ENCODE measurements around the gene RORB.

Gene RORB

DNA sequence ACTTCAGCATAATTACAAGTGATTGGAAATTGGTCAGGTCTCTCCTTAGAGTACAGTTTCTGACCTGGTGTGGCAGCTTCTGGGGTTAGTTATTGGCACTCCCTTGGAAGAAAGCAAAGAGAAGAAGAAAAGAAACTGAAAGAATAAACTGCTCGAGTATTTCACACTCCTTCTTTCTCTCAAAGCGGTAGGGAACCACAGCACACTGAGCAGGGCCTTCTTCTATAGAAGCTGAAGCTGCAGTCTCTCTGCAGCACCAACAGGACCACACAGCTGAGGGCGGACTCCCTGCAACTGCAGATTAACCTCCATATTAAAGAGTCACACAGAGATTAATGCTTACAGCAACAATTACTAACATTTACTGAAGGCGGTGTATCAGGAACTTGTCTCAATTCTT, 238.6 kb downstream of the RORB start:
- no peaks in the 10 kb centered on the region for H3K36me3 ChIP-seq (replicated peaks)
- in situ Hi-C loops (cut with HindIII; ENCODE audit: low pct_ligation_motif_present, low sequenced_read_pairs), result no loop called here
- no peak overlapping the region for H3K27ac ChIP-seq
- no peak overlapping the region for H3K4me3 ChIP-seq (ENCODE audit: low read depth, low read length)
- TF ChIP-seq, protein P1, sequence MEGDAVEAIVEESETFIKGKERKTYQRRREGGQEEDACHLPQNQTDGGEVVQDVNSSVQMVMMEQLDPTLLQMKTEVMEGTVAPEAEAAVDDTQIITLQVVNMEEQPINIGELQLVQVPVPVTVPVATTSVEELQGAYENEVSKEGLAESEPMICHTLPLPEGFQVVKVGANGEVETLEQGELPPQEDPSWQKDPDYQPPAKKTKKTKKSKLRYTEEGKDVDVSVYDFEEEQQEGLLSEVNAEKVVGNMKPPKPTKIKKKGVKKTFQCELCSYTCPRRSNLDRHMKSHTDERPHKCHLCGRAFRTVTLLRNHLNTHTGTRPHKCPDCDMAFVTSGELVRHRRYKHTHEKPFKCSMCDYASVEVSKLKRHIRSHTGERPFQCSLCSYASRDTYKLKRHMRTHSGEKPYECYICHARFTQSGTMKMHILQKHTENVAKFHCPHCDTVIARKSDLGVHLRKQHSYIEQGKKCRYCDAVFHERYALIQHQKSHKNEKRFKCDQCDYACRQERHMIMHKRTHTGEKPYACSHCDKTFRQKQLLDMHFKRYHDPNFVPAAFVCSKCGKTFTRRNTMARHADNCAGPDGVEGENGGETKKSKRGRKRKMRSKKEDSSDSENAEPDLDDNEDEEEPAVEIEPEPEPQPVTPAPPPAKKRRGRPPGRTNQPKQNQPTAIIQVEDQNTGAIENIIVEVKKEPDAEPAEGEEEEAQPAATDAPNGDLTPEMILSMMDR (IDR thresholded peaks at IDR 0.05; ENCODE audit: low read depth, low read length, missing control alignments), result no peak
- H3K27me3 ChIP-seq (replicated peaks), result no peaks in the 10 kb centered on the region
- no peak for DNase-seq

DNA sequence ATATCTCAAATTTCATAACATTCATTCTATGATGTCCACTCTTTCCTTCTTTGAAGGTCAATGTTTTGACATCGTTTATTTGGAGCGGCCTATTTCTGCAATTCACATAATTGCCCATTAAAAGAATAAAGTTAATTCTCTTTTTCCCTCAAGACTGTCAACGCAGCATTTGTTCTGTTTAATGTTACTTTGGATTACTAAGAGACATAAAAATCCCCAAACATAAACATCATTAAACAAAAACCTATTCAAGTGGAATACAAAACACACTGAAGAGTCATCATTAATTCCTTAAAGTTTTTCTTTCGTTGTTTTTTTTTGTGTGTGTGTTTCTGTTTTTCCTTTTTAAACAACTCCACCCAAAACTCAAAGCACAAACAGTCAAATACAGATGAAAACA, 239.5 kb downstream of the RORB start:
- Histone ChIP-seq H3K27ac (no peak overlapping the region), H3K4me3 (ENCODE audit: low read depth, low read length) (no peak overlapping the region), H3K36me3 (replicated peaks) (no peaks in the 10 kb centered on the region), H3K27me3 (replicated peaks) (no peaks in the 10 kb centered on the region)
- TF ChIP-seq, protein P1 (IDR thresholded peaks at IDR 0.05; ENCODE audit: low read depth, low read length, missing control alignments), result no peak
- DNase-seq, result no peak
- in situ Hi-C loops (cut with HindIII; ENCODE audit: low pct_ligation_motif_present, low sequenced_read_pairs), result no loop called here

DNA sequence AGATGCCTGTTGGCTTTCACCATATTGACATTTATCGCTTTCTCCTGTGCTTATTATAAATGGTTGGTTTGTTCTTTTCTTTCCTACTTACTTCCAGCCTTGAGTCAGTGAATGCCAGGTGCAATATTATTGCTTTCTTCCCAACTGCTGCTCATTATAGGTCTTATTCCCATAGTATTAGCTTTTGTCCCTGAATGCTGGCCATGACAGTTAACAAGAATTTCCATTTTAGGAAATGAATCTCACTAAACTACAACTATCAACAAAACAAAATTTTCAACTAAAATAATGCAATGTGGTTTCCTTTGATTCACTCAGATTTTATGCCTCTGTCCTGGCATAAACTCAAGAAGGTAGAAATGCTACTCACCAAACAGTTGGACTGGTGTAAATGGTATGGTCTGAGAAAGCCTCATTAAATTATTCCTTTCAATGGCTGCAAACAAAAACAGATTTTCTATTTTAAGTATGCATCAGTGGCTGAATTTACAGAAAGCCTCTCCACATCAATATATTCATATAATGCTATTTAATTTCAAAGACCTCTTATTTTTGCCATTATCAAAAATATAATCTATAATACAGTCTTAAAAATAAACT, 245.2 kb downstream of the RORB start:
- in situ Hi-C loops (cut with HindIII; ENCODE audit: low pct_ligation_motif_present, low sequenced_read_pairs), result no loop called here
- TF ChIP-seq, protein P1 (IDR thresholded peaks at IDR 0.05; ENCODE audit: low read depth, low read length, missing control alignments), result no peak
- peaks cover 2% of the 10 kb centered on the region for H3K27me3 ChIP-seq (replicated peaks)
- no peak for DNase-seq
- no peak overlapping the region for H3K27ac ChIP-seq
- H3K36me3 ChIP-seq (replicated peaks), result no peaks in the 10 kb centered on the region
- no peak overlapping the region for H3K4me3 ChIP-seq (ENCODE audit: low read depth, low read length)

Measured in brain microvascular endothelial cell (primary cell).